Inflammatory macrophage treated with lipopolysaccharide for 1 hour (primary cell): ENCODE data around the gene CDV3.

Source experiments
- DNase-seq, 2 donors: peaks; one replicate each; pipeline ENCODE4 v3.0.0-alpha.2; 2020 to 2022

Gene CDV3

GRCh38 chr3:133608388-133608787 lies 34.9 kb downstream of the CDV3 start:
- DNase-seq = no peak

GRCh38 chr3:133610031-133610430 lies 36.5 kb downstream of the CDV3 start:
- no peak for DNase-seq

- DNase-seq = no peak
Measured at GRCh38 chr3:133611534-133611933, 38.0 kb downstream of the CDV3 start.

GRCh38 chr3:133620066-133620784 lies 46.7 kb downstream of the CDV3 start:
- no peak for DNase-seq

- DNase-seq = no peak
Measured at GRCh38 chr3:133627789-133628188, 54.3 kb downstream of the CDV3 start.

- no peak for DNase-seq
Measured at GRCh38 chr3:133629146-133629545, 55.7 kb downstream of the CDV3 start.

GRCh38 chr3:133633439-133633838 lies 60.0 kb downstream of the CDV3 start:
- DNase-seq = no peak
